Measurements from ENCODE around the gene PRPF40A.
"Not testable (repeated sequence)": the region's sequence is repeated elsewhere in the genome, so short reads cannot be mapped to it uniquely, and the experiment has no call there.

PRPF40A gene

GRCh38 chr2:152717228-152718075 lies at the start of gene PRPF40A:
TSS of gene PRPF40A (minus strand) at chr2:152717461. CDS start at chr2:152717439, 22 bp downstream.
- peak; percentile 99 for DNase-seq (ENCODE audit: low read depth in 2 of 2)

GRCh38 chr2:152766928-152767327 lies 49.7 kb upstream of the PRPF40A start:
- DNase-seq (ENCODE audit: low read depth in 2 of 2), result no peak

DNA sequence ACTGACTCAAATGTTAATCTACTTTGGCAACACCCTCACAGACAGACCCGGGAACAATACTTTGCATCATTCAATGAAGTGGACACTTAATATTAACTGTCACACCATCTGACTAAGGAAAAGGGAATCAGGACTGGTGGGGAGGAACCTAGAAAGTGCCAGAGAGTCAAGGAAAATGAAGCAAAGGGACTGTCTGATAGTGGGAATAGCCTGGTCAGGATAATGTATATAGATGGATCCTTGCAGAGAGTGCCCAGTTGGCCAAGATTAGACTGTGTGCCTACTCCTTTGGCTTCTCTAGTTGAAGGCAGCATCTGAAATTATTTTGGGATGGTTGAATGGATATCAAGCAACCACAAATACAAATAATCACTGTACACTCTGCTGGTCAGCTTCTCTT lies 46.4 kb upstream of the PRPF40A start:
- no peak for DNase-seq (ENCODE audit: low read depth in 2 of 2)

- not testable (repeated sequence) for DNase-seq (ENCODE audit: low read depth in 2 of 2)
Measured at GRCh38 chr2:152763208-152763607, 45.9 kb upstream of the PRPF40A start.

- DNase-seq (ENCODE audit: low read depth in 2 of 2), result no peak
Measured at GRCh38 chr2:152762202-152762601, 44.9 kb upstream of the PRPF40A start.

GRCh38 chr2:152761214-152761613 lies 44.0 kb upstream of the PRPF40A start:
- no peak for DNase-seq (ENCODE audit: low read depth in 2 of 2)

DNA sequence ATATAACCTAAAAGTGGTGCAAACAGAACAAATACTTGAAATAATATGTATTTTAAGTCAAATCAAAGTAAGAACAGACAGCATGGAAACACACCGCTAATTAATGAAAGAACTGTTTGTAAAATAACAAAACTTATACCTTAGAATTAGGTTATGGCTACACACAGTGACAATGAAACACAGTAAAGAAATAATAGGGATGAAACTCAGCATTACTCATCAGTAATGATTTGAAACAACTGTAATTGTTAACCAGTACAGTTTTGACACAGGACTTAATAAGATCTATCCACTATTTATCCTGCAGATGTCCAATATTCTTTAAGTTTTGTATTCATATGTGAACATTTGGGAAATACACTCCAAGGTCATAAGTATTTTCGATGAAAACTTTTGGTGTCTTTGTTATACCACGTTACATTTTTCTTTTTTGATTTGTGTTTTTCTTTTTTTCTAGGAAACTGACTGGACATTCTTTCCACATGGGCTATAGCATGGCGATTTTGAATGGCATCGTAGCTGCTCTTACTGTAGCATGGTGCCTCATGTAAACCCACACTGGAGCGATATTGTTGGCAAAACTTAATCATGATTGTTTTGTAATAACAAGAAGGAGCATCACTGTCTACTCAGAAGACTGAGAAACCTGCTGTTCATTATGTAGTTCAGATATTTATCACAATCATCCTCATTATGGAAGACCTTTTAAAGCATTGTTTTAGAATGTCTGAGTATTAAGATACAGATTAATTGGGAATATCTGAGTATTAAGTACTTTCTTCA lies 42.2 kb upstream of the PRPF40A start:
- no peak for DNase-seq (ENCODE audit: low read depth in 2 of 2)

- no peak for DNase-seq (ENCODE audit: low read depth in 2 of 2)
Measured at GRCh38 chr2:152755029-152755428, 37.8 kb upstream of the PRPF40A start.

GRCh38 chr2:152747751-152748150 lies 30.5 kb upstream of the PRPF40A start:
- DNase-seq (ENCODE audit: low read depth in 2 of 2), result not testable (repeated sequence)

DNA sequence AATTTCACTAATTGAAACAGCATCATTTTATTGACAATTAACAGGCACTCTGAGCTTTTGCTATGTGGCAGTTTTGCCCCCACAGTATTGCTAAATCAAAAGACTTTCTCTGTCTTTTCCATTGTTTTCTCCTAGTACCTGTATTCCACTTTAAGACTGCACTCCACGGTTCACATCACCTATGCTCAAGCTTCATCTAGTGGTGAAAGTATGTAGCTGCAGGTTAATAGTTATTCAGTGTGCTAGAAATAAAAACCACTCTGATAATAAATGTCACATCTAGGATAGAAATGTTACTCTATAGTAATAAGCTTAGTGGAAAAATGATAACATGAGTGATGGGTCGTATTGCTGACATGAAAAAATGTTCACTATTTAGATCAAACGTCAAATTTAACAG lies 25.7 kb upstream of the PRPF40A start:
- no peak for DNase-seq (ENCODE audit: low read depth in 2 of 2)

DNA sequence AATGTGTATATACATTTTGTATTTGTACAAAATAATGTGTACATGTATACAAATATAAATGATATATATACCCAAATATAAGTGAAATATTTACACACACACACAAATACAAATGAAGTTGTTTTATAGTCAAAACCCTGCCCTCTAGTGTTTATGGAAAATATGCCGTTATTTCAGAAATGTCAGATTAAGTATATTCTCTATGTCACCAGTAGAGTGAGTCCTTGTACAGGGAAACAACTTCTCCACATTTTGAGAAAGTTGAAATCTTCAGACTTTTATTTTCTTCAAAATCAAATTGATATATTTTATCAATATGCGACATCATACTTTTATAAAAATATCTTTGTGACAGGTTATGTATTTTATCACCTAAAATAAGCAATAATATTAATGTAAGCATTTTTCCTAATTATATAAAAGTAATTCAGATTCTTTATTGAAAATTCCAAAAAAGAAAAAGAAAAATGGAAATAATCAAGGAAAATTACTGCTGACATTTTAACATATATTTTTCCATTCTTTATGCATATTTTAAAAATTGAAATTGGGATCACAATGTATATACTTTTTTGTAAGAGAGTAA lies 23.6 kb upstream of the PRPF40A start:
- no peak for DNase-seq (ENCODE audit: low read depth in 2 of 2)

DNA sequence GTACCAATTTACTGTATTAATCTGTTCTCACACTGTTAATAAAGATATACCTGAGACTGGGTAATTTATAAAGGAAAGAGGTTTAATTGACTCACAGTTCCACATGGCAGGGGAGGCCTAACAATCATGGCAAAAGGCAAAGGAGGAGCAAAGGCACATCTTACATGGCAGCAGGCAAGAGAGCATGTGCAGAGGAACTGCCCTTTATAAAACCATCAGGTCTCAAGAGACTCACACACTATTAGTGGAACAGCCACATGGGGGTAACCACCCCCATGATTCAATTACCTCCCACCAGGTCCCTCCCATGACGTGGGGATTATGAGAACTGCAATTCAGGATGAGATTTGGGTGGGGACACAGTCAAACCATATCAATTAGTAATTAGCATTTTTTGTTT lies 22.4 kb upstream of the PRPF40A start:
- not testable (repeated sequence) for DNase-seq (ENCODE audit: low read depth in 2 of 2)

- no peak for DNase-seq (ENCODE audit: low read depth in 2 of 2)
Measured at GRCh38 chr2:152738438-152738837, 21.2 kb upstream of the PRPF40A start.

GRCh38 chr2:152737509-152737908 lies 20.2 kb upstream of the PRPF40A start:
- DNase-seq (ENCODE audit: low read depth in 2 of 2), result not testable (repeated sequence)

- no peak for DNase-seq (ENCODE audit: low read depth in 2 of 2)
Measured at GRCh38 chr2:152730591-152731333, 13.5 kb upstream of the PRPF40A start.

- no peak for DNase-seq (ENCODE audit: low read depth in 2 of 2)
Measured at GRCh38 chr2:152729844-152730243, 12.6 kb upstream of the PRPF40A start.

DNA sequence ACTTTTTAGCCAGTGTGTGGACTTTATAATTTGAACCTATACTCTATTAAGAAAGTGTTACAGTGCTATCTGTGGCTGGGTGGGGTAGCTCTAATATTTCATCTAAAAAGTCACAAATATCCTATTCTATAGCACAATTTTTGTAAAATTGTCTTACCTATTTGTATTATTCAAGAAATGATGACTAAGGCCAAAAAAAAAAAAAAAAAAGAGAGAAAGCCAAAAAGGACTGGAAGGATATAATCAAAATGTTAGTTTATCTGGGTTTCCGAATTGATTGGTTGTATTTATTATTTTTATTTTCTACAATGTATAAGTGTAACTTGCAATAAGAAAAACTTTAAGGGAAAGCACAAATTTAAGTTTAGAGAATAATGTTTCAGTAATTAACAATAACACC lies 6.7 kb upstream of the PRPF40A start:
- DNase-seq (ENCODE audit: low read depth in 2 of 2), result no peak

DNA sequence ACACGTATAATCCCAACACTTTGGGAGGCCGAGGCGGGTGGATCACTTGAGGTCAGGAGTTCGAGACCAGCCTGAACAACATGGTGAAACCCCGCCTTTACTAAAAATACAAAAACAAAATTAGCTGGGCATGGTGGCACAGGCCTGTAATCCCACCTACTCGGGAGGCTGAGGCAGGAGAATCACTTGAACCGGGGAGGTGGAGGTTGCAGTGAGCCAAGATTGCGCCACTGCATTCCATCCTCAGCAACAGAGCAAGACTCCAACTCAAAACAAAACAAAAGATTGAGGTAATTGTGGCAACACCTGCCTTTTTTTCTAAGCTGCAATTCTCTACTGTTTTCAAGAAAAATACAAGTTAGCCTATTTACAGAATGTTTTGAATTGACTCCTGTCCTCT lies 5.4 kb upstream of the PRPF40A start:
- not testable (repeated sequence) for DNase-seq (ENCODE audit: low read depth in 2 of 2)

GRCh38 chr2:152720794-152721193 lies 3.5 kb upstream of the PRPF40A start:
- DNase-seq (ENCODE audit: low read depth in 2 of 2), result no peak

- no peak for DNase-seq (ENCODE audit: low read depth in 2 of 2)
Measured at GRCh38 chr2:152718909-152719645, 1.8 kb upstream of the PRPF40A start.

Measured in stimulated activated CD4-positive, alpha-beta T cell treated with anti-CD3 and anti-CD28 coated beads, Interleukin-1b, Interleukin-23, amount 100 ng/mL, for 4 hours (primary cell).